Stomach (tissue), 9 donors: ENCODE data around the gene PHF1. TPM values are rescaled to one million over a fixed set of nuclear protein-coding genes. Genes with fewer than 3 reads are reported as not detected.

Experiments used
- DNase-seq, 2 donors: peaks; one replicate each; pipeline versions ENCODE4 v3.0.0 to v3.0.0-alpha.2; 2013 to 2019
- H3K27ac ChIP-seq, 5 donors: fragments of 200-600 bp in 4 of 5; sonication (generic) in 4 of 5; one replicate each; pipeline ENCODE4 v1.5.1; 2013 to 2019; ENCODE audit warnings: mild to moderate bottlenecking in 1 of 5, moderate library complexity in 1 of 5
- H3K27me3 ChIP-seq, 3 donors: fragments of 200-600 bp; sonication (generic); one replicate each; pipeline ENCODE4 v1.5.1; 2017 to 2019; ENCODE audit warnings: mixed run types in 1 of 3
- H3K36me3 ChIP-seq, 4 donors: fragments of 200-600 bp; sonication (generic); 1 replicate in 3 of 4; 2 replicates in 1 of 4; pipeline ENCODE4 v1.5.1; 2016 to 2019
- H3K4me1 ChIP-seq, 4 donors: fragments of 200-600 bp; sonication (generic); one replicate each; pipeline ENCODE4 v1.5.1; 2016 to 2019
- H3K4me3 ChIP-seq, 4 donors: fragments of 200-600 bp; sonication (generic) in 3 of 4; one replicate each; pipeline ENCODE4 v1.5.1; 2016 to 2019; ENCODE audit warnings: mild to moderate bottlenecking in 1 of 4
- H3K9me3 ChIP-seq, 4 donors: fragments of 200-600 bp; sonication (generic); one replicate each; pipeline ENCODE4 v1.5.1; 2016 to 2019
- EP300 ChIP-seq: sonication (generic); formaldehyde crosslinking; IDR thresholded peaks from one replicate; pipeline ENCODE4 v1.6.1; 2017; ENCODE audit warnings: antibody characterized with exemption
- POLR2A ChIP-seq, 4 donors: fragments of 450-650 bp; IDR thresholded peaks; one replicate each; pipeline ENCODE4 v1.6.1; 2016; ENCODE audit warnings: antibody characterized with exemption in 4 of 4, control low read depth in 2 of 4, mild to moderate bottlenecking in 1 of 4, moderate library complexity in 1 of 4
- POLR2AphosphoS5 ChIP-seq, 3 donors: sonication (generic); formaldehyde crosslinking; IDR thresholded peaks; one replicate each; pipeline ENCODE4 v1.6.1; 2016; ENCODE audit warnings: antibody characterized with exemption in 3 of 3
- WGBS, 5 donors: extraction: QIAGEN DNeasy Blood & Tissue Kit in 3 of 5; methylation state at CpG; one replicate each; pipeline versions ENCODE4 v1.1.5 to v1.1.7; 2013 to 2018; 5-methylcytosine and 5-hydroxymethylcytosine counted together
- intact Hi-C: fragments of 100-400 bp; cut with DNase I; formaldehyde crosslinking; loops from one replicate; pipeline ENCODE4 v1.15.1; 2023; ENCODE audit warnings: low total_unique reads
- polyA plus RNA-seq, 3 donors: library from polyadenylated mRNA; stranded (reverse); fragments of 200-250 nt; gene quantifications; one replicate each; pipeline ENCODE4 v1.2.3, GENCODE V29; 2013
- total RNA-seq, 5 donors: library from RNA; depleted of rRNA; stranded (reverse); fragments of >200 nt; gene quantifications; one replicate each; pipeline versions ENCODE4 v1.1.0 to v1.2.3, GENCODE V29; 2014 to 2016
- TF ChIP-seq, protein P1 (sequence below), 7 experiments: fragments of 450-650 bp in 4 of 7; fragments of 200-600 bp in 3 of 7; sonication (generic) in 3 of 7; IDR thresholded peaks; one replicate each; pipeline ENCODE4 v1.5.1; 2016 to 2019; ENCODE audit warnings: antibody characterized with exemption in 7 of 7, control low read depth in 2 of 7, mild to moderate bottlenecking in 1 of 7
- donor health status: healthy with polysubstance abuse.
- donor health status: Bipolar disorder and iron deficiency.
- donor health status: healthy.

PHF1 gene
- total and polyA plus RNA-seq, 8 donors: 22.0 to 125 (median 69.4) TPM

DNA sequence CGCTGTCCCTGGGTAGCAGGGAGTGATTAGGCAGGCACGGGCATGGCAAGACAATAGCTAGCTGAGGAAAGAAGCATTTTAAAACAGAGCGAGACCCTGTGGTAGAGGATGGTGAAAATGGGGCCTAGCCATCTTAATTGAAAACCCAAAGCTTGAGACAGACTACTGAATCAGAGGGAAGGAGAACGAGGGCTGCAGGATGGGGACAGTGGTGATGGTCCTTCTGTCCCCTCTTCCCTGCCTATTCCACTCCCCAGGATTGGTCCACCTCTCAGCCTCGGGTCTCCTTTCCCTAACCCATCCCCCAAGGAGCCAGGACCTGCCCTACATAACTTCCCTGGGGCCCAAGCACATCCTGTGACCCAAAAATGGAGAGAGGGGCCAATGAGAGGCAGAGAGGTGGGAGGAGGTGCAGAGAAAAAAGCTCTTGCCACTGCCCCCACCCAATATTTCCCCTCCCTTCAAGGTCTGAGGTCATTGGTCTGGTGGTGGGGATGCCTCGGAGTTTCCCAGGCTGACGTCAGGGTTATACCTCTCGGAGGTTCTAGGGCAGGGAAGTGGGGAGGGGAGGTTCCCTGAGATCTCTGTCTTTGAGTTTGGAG lies 8.0 kb downstream of the PHF1 start:
- H3K36me3 ChIP-seq: peaks cover 24 to 29% (median 27%) of the 10 kb centered on the region in 4 donors
- intact Hi-C loops: no loop called here
- peak in 1 of 2 donors; percentile 64 for DNase-seq
- WGBS, 5 donors: 39 to 50% (median 48%) methylated on average over 8 of the region's 8 CpGs
- H3K4me3 ChIP-seq: peak overlapping the region; percentile 46 to 83 (median 69)
- H3K27ac ChIP-seq: peak overlapping the region; percentile 71 to 95 (median 93)
- peaks cover 33 to 64% (median 55%) of the 10 kb centered on the region in 4 donors for H3K4me1 ChIP-seq
- H3K9me3 ChIP-seq: no peaks in the 10 kb centered on the region
- H3K27me3 ChIP-seq: no peaks in the 10 kb centered on the region
- no peak for TF ChIP-seq EP300
- TF ChIP-seq, protein P1, sequence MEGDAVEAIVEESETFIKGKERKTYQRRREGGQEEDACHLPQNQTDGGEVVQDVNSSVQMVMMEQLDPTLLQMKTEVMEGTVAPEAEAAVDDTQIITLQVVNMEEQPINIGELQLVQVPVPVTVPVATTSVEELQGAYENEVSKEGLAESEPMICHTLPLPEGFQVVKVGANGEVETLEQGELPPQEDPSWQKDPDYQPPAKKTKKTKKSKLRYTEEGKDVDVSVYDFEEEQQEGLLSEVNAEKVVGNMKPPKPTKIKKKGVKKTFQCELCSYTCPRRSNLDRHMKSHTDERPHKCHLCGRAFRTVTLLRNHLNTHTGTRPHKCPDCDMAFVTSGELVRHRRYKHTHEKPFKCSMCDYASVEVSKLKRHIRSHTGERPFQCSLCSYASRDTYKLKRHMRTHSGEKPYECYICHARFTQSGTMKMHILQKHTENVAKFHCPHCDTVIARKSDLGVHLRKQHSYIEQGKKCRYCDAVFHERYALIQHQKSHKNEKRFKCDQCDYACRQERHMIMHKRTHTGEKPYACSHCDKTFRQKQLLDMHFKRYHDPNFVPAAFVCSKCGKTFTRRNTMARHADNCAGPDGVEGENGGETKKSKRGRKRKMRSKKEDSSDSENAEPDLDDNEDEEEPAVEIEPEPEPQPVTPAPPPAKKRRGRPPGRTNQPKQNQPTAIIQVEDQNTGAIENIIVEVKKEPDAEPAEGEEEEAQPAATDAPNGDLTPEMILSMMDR (IDR thresholded peaks at IDR 0.05): no peak
- TF ChIP-seq POLR2A (IDR thresholded peaks at IDR 0.05): no peak
- TF ChIP-seq POLR2AphosphoS5 (IDR thresholded peaks at IDR 0.05): no peak

DNA sequence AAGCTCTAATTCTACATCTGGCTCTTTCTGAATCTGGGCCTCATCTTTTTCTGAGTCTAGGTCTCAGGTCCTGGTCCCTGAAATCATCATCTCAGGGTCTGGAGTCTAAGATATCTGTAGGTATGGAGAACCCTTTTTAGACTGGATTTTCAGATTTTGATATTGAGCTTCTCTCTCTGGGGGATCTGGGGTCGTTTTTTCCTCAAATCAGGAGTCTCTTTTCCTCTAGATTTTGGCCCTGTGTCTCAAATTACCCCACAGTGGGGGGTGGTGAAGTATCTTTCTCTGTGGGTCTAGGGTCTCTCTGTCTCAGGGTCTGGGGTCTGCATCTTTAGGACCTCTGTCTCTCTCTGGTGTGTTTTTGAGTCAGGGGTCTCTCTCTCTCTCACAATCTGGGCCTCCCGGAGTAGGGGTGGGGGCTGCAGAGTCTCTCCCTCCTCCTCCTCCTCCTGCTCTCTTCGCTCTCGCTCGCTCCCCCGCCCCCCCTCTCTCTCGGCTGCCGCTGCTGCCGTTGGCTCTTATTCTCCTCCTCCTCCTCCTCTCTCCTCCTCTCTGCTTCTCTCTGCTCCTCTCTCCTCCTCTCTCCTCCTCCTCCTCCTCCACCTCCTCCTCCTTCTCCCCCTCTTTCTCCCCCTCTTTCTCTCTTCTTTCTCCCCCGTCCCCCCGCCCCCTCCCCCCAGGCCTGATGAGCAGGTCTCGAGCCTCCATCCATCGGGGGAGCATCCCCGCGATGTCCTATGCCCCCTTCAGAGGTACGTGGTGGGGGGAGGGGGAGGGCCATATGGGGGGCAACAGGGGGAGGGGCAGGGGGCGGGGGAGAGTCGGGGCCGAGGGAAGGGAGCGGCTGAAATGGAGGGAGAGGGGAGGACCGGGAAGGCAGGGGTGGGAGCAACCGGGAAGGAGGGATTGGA lies 9.0 kb downstream of the PHF1 start, which contains the start of gene SYNGAP1:
Gene SYNGAP1 (plus strand): TSS at position 486 of the 911 bp plus-strand sequence. CDS start 200 bp downstream, at position 686.
- H3K36me3 ChIP-seq: peaks cover 14 to 19% (median 17%) of the 10 kb centered on the region in 4 donors
- intact Hi-C loops: no loop called here
- 4 to 9% (median 7%) methylated on average over 19 to 22 of the region's 22 CpGs for whole genome bisulfite sequencing, 5 donors
- H3K4me3 ChIP-seq: peak within 1 kb of the TSS; percentile 37 to 57 (median 42)
- peak within 1 kb of the TSS; percentile 71 to 95 (median 93) for H3K27ac ChIP-seq
- no peaks in the 10 kb centered on the region for H3K9me3 ChIP-seq
- TF ChIP-seq, protein P1 (IDR thresholded peaks at IDR 0.05): no peak
- TF ChIP-seq POLR2A (IDR thresholded peaks at IDR 0.05) (no peak), EP300 (no peak), POLR2AphosphoS5 (IDR thresholded peaks at IDR 0.05) (no peak)
- peak in 1 of 2 donors; percentile 90 for DNase-seq
- no peaks in the 10 kb centered on the region for H3K27me3 ChIP-seq
- H3K4me1 ChIP-seq: peaks cover 37 to 64% (median 58%) of the 10 kb centered on the region in 4 donors

DNA sequence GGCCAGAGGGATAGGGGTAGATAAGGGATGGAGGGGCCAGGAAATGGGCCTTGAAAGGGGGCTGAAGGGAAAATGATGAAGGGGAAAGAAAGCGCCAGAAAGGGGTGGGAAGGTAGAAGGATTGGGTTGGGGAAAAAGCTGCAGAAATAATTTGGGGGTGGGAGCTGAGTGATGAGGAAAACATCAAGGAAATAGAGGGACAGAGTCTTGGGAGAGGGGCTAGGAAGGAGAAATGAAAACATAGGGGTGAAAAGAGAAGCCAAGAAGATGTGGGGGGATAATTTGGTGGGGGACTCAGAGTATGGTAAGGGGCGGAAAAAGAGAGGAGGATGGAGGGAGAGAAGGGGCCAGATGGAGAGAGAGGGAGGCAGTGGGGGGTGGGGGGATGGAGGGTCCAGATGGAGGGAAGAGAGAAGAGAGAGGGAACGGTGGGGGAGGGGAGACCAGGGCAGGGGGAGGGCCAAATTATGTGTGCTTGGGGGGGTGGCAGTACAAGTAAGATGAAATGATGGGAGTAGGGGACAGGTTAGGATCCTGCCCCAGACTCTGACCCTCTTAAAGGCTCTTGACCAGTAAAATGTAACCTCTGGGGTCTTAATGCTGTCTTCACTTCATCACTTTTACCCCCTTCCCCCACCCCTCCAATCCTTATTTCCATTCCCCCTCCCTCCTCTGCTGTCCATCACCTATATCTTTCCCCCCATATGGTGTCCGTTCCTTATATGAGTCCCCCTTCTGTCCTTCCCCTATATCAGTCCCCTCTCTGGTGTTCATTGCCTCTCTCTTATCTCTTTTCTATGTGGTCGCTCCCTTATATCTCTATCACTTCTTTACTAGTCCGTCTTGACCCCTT lies 9.9 kb downstream of the PHF1 start:
- no peak for DNase-seq
- TF ChIP-seq POLR2A (IDR thresholded peaks at IDR 0.05) (no peak), EP300 (no peak), POLR2AphosphoS5 (IDR thresholded peaks at IDR 0.05) (no peak)
- TF ChIP-seq, protein P1 (IDR thresholded peaks at IDR 0.05): no peak
- no peaks in the 10 kb centered on the region for H3K27me3 ChIP-seq
- H3K36me3 ChIP-seq: peaks cover 5 to 10% (median 8%) of the 10 kb centered on the region in 4 donors
- peak overlapping the region; percentile 36 to 45 (median 38) for H3K4me3 ChIP-seq
- peak overlapping the region in 4 of 5 donors; percentile 92 to 95 (median 94) for H3K27ac ChIP-seq
- peaks cover 40 to 62% (median 54%) of the 10 kb centered on the region in 4 donors for H3K4me1 ChIP-seq
- 51 to 68% (median 55%) methylated on average over 5 to 6 of the region's 6 CpGs for WGBS, 5 donors
- intact Hi-C loops: no loop called here
- H3K9me3 ChIP-seq: no peaks in the 10 kb centered on the region

DNA sequence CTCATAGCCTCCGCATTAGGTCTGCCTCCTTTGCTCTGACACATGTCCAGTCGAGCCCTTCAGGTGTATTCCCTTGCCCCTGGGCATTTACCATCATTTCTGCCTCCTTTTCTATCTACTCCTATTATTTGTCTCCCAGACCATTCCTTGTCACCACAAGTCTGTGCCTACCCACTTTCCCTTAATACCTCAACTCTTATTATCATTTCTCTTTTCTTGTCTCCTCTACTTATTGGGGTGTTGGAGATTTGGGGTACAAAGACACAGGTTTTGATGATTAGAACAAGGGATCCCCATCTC lies 10.5 kb downstream of the PHF1 start:
- TF ChIP-seq EP300 (no peak), POLR2AphosphoS5 (IDR thresholded peaks at IDR 0.05) (no peak), POLR2A (IDR thresholded peaks at IDR 0.05) (no peak)
- TF ChIP-seq, protein P1 (IDR thresholded peaks at IDR 0.05): no peak
- no peak for DNase-seq
- H3K36me3 ChIP-seq: peaks cover 0 to 4% (median 2%) of the 10 kb centered on the region in 4 donors
- intact Hi-C loops: no loop called here
- H3K4me3 ChIP-seq: no peak overlapping the region
- whole genome bisulfite sequencing, 5 donors: 81 to 95% (median 87%) methylated on average over 2 of the region's 2 CpGs
- no peaks in the 10 kb centered on the region for H3K27me3 ChIP-seq
- H3K9me3 ChIP-seq: no peaks in the 10 kb centered on the region
- peak overlapping the region in 2 of 5 donors; percentile 92 to 93 for H3K27ac ChIP-seq
- H3K4me1 ChIP-seq: peaks cover 36 to 60% (median 53%) of the 10 kb centered on the region in 4 donors
